ENCODE measurements around the gene LYST. TPM values are rescaled to one million over a fixed set of nuclear protein-coding genes. Genes with fewer than 3 reads are reported as not detected.

Gene LYST
- total RNA-seq, 2 experiments from 2014 or later = 34.4 to 36.0 TPM

DNA sequence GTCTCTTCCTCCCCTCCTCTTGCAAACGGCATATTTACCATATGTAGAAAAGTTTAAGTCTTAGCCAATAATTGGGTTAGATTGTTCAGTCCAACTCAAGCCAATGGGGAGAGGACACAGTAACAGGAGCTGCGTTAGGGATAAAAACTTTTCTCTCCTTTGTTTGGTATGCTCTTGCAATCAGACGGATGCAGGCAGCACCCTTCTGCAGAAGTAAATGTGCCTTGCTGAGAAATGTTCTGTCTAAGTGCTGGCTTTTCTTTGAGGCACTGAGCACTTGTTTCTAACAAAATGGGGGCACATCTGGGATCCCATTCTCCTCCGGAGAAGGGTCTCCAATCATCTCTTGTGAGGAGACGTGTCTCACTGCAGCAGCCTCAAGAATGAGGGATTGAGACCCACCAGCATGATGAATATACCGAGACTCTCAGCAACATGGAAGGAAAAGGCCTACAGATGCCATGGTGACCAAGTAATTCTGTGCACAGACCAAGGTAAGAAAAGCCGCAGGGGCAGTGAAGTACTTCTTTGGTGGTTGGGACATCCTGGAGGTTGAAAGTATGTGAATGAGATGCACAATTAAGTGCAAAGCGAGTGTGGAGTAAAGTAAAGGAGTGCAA lies 196.4 kb downstream of the LYST start:
- Mint-ChIP-seq H3K4me3 (no peak overlapping the region), H3K27ac (no peak overlapping the region), H3K9me3 (peaks cover 51% of the 10 kb centered on the region), H3K4me1 (peaks cover 5% of the 10 kb centered on the region), H3K36me3 (ENCODE audit: low read depth) (peaks cover 69% of the 10 kb centered on the region), H3K27me3 (no peaks in the 10 kb centered on the region)
- no peak for DNase-seq
- POLR2A ChIA-PET = no interaction called here
- CTCF ChIA-PET = no interaction called here

DNA sequence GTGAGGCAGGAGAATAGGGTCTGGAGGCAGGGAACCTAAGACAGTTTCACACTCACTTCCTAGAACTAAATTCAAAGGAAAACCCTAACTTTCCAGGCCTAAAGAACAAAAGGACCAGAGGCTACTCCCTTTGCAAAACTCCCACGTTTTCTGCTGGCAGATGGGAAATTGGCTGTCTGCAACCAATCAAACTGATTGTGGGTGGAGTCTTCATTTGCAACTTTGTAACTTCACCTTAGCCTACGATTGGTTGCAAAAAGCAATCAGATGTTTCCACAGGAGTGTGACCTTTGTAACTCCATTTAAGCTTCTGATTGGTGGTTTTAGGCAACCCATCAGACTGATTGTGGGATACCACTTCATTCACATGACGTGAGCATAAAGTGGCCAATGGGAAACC lies 197.4 kb downstream of the LYST start:
- no peak for DNase-seq
- peaks cover 42% of the 10 kb centered on the region for H3K9me3 Mint-ChIP-seq
- H3K4me3 Mint-ChIP-seq = no peak overlapping the region
- H3K27ac Mint-ChIP-seq = no peak overlapping the region
- POLR2A ChIA-PET = no interaction called here
- H3K4me1 Mint-ChIP-seq = no peaks in the 10 kb centered on the region
- CTCF ChIA-PET = no interaction called here
- peaks cover 62% of the 10 kb centered on the region for H3K36me3 Mint-ChIP-seq (ENCODE audit: low read depth)
- H3K27me3 Mint-ChIP-seq = no peaks in the 10 kb centered on the region

DNA sequence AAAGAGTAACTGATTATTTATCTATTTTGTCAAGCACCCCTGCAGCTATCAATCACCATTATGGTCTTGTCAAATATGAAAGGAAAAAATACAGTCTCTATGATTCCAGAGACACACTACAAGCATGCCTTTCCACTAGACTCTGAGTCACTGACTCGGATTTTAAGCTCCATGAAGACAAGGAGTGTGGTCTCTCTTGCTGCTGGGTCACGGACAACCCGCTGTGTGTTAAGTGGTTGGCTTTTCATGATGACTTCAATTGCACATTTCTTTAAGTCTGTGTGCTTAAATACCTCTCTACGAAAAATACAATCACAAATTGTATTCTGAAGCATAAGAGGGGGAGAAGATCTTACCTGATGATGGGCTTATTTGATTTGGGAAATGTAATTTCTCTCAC lies 203.1 kb downstream of the LYST start:
- no peak overlapping the region for H3K27ac Mint-ChIP-seq
- H3K4me1 Mint-ChIP-seq = no peaks in the 10 kb centered on the region
- POLR2A ChIA-PET = no interaction called here
- no peaks in the 10 kb centered on the region for H3K9me3 Mint-ChIP-seq
- CTCF ChIA-PET = no interaction called here
- no peak for DNase-seq
- H3K4me3 Mint-ChIP-seq = no peak overlapping the region
- H3K36me3 Mint-ChIP-seq (ENCODE audit: low read depth) = peaks cover 19% of the 10 kb centered on the region
- H3K27me3 Mint-ChIP-seq = no peaks in the 10 kb centered on the region

DNA sequence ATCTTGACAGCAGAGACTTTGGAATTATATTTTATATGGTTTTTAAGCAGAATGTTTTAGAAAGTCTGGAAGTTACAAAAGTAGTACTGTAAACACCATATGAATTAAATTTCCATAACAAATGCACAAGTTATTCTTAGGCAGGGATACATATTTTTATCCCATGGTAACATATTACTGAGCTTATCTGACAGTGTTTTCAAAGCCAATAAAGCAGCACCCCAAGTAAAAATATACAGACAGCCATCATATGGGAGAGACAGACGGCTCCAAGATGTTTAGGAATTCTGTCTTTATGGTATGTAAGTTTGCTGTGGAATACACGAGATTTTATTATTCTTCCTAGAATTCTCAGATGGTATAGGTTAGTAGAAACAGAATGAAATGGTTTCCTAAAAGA lies 205.1 kb downstream of the LYST start:
- ChIA-PET POLR2A (no interaction called here), CTCF (no interaction called here)
- no peaks in the 10 kb centered on the region for H3K4me1 Mint-ChIP-seq
- H3K9me3 Mint-ChIP-seq = no peaks in the 10 kb centered on the region
- H3K27me3 Mint-ChIP-seq = no peaks in the 10 kb centered on the region
- H3K36me3 Mint-ChIP-seq (ENCODE audit: low read depth) = peaks cover 15% of the 10 kb centered on the region
- no peak for DNase-seq
- no peak overlapping the region for H3K4me3 Mint-ChIP-seq
- no peak overlapping the region for H3K27ac Mint-ChIP-seq

DNA sequence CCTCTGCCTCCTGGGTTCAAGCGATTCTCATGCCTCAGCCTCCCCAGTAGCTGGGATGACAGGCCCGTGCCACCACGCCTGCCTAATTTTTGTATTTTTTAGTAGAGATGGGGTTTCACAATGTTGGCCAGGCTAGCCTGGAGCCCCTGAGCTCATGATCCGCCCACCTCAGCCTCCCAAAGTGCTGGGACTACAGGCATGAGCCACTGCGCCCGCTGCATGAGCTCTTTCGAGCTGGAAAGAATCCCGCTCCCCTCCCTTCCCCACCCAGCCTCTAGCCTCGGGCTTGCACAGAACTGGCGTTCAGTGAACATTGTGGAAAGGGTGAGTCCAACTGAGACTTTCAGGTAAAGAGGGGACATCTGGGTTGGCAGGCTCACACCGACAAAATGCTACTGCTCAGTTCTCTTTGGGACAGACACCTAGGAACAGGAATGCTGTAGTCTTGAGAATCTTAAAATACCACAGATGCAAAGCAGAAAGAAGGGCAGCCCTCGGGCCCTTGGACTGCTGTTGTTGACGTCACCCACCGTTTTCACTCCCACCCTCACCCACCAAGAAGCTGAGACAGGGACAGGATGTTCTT lies 207.4 kb downstream of the LYST start:
- CTCF ChIA-PET = interaction anchor here (0.7 to 1.3 kb wide), 3 partner anchors 126 to 201 kb away, joined by 3 to 4 read pairs (median 3); partner anchors contain the start of gene B3GALNT2
- Mint-ChIP-seq H3K27ac (no peak overlapping the region), H3K4me3 (no peak overlapping the region), H3K36me3 (ENCODE audit: low read depth) (peaks cover 12% of the 10 kb centered on the region), H3K4me1 (no peaks in the 10 kb centered on the region), H3K27me3 (peaks cover 7% of the 10 kb centered on the region), H3K9me3 (no peaks in the 10 kb centered on the region)
- DNase-seq = no peak
- POLR2A ChIA-PET = no interaction called here

DNA sequence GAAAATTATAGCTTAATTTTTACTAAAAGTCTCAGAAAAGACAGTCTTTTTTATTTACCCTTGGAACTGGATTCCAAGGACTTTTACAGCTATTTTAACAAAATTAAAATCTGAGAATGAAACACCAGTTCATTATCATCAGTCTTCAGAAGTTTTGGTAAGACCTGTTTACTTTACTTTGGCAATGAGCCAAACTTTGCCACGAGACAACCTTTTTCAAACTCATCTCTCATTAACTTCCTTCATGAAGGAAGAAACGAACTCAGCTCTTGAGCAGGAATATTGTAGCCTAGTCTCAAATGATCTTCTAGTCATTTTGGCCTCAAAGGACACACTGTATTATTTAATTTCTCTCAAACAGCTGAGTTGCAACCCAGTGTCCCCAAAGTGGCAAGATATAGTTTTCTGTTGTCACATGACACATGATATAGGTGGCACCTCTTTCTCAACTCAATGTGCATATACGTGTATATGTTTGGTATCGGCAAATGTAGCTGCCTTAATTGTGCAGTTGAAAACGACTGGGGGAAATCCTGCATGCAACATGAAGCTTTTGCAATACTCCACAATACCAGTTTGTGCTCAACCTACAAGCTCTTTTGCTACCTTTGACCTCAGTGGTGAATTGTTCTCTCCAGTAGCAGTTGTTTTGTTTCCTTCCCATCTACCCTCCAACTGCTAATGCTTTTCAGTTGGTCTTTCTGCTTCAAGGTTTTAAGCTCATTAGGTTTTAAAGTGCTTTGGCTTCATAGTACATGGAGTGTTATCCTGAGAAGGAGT lies 208.8 kb downstream of the LYST start:
- peaks cover 17% of the 10 kb centered on the region for H3K27me3 Mint-ChIP-seq
- H3K4me1 Mint-ChIP-seq = no peaks in the 10 kb centered on the region
- H3K27ac Mint-ChIP-seq = no peak overlapping the region
- DNase-seq = no peak
- no peaks in the 10 kb centered on the region for H3K9me3 Mint-ChIP-seq
- H3K36me3 Mint-ChIP-seq (ENCODE audit: low read depth) = peaks cover 6% of the 10 kb centered on the region
- CTCF ChIA-PET = interaction anchor here (1.0 kb wide), 1 partner anchor 314 kb away, joined by 3 read pairs; no protein-coding TSS in a partner anchor
- no peak overlapping the region for H3K4me3 Mint-ChIP-seq
- POLR2A ChIA-PET = interaction anchor here (1.1 kb wide), 1 partner anchor 10 kb away, joined by 6 read pairs; no protein-coding TSS in a partner anchor

DNA sequence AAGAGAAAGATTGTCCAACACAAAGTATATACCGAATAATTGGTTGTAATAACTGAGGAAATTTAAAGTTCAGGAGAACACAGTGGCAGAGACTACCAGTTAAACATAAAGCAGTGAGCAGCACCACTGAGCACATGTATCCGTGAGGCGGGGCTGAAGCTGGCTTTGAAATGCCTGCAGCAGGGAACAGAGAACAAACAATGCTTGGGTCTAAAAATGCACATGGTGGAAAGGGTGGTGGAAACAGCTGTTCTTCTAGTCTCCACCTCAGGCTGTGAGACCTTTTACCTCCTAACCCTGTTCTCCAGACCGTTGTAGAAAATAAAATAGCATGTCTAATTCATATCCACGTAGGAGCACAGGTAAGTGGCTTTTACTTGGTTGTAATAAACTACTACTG lies 209.4 kb downstream of the LYST start:
- no peak overlapping the region for H3K4me3 Mint-ChIP-seq
- ChIA-PET POLR2A (no interaction called here), CTCF (interaction anchor here (1.0 kb wide), 1 partner anchor 315 kb away, joined by 3 read pairs; no protein-coding TSS in a partner anchor)
- H3K36me3 Mint-ChIP-seq (ENCODE audit: low read depth) = peaks cover 3% of the 10 kb centered on the region
- DNase-seq = no peak
- no peaks in the 10 kb centered on the region for H3K4me1 Mint-ChIP-seq
- no peaks in the 10 kb centered on the region for H3K9me3 Mint-ChIP-seq
- H3K27me3 Mint-ChIP-seq = peaks cover 23% of the 10 kb centered on the region
- H3K27ac Mint-ChIP-seq = no peak overlapping the region

DNA sequence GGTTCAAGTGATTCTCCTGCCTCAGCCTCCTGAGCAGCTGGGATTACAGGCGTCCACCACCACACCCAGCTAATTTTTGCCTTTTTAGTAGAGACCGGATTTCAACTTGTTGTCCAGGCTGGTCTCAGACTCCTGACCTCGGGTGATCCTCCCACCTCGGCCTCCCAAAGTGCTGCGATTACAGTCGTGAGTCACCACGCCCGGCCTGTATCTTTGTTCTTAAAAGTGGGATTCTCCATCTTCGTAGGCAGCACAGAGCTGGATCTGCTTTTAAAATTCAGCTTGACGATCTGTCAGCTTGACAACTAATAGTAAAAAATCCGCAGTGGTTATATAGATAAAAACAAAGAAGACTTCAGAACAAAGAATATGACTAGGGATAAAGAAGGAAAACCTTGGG lies 214.3 kb downstream of the LYST start:
- peaks cover 17% of the 10 kb centered on the region for H3K4me1 Mint-ChIP-seq
- H3K27me3 Mint-ChIP-seq = peaks cover 54% of the 10 kb centered on the region
- no peak overlapping the region for H3K27ac Mint-ChIP-seq
- peaks cover 7% of the 10 kb centered on the region for H3K36me3 Mint-ChIP-seq (ENCODE audit: low read depth)
- H3K9me3 Mint-ChIP-seq = no peaks in the 10 kb centered on the region
- H3K4me3 Mint-ChIP-seq = no peak overlapping the region
- no peak for DNase-seq
- ChIA-PET POLR2A (no interaction called here), CTCF (interaction anchor here (0.9 kb wide), 1 partner anchor 76 kb away, joined by 4 read pairs; no protein-coding TSS in a partner anchor)

DNA sequence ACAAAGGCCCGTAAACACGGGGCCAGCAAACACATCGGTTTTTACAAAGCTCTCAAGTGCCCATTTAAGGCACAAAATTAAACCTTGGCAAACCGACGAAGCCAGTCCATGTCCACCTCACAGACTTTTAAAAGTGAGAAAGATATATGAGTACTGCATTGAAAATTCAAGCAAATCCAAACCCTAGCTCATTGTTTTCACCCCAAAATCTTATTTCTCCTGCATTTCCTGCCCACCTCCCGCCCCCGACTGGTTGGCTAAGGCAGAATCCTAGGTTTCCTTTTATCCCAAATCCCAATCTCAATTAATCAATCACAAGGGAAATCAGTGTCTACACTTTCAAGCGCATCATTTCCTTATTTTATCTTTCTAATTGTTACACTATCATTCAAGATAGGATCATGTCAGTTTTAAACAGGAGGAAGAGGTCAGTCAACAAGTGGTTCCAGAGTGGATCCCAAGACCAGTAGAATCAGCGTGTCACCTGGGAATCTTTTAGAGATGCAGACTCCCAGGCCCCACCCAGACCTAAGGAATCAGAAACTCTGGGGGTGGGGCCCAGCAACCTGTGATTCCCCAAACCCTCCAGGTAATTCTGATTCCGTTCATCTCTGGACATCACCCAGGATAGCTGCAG lies 215.4 kb downstream of the LYST start:
- ChIA-PET POLR2A (interaction anchor here (1.4 kb wide), 1 partner anchor 10 kb away, joined by 3 read pairs; no protein-coding TSS in a partner anchor), CTCF (no interaction called here)
- no peak for DNase-seq
- H3K4me3 Mint-ChIP-seq = peak overlapping the region; percentile 20
- H3K4me1 Mint-ChIP-seq = peaks cover 20% of the 10 kb centered on the region
- H3K27ac Mint-ChIP-seq = no peak overlapping the region
- no peaks in the 10 kb centered on the region for H3K9me3 Mint-ChIP-seq
- peaks cover 7% of the 10 kb centered on the region for H3K36me3 Mint-ChIP-seq (ENCODE audit: low read depth)
- peaks cover 65% of the 10 kb centered on the region for H3K27me3 Mint-ChIP-seq

DNA sequence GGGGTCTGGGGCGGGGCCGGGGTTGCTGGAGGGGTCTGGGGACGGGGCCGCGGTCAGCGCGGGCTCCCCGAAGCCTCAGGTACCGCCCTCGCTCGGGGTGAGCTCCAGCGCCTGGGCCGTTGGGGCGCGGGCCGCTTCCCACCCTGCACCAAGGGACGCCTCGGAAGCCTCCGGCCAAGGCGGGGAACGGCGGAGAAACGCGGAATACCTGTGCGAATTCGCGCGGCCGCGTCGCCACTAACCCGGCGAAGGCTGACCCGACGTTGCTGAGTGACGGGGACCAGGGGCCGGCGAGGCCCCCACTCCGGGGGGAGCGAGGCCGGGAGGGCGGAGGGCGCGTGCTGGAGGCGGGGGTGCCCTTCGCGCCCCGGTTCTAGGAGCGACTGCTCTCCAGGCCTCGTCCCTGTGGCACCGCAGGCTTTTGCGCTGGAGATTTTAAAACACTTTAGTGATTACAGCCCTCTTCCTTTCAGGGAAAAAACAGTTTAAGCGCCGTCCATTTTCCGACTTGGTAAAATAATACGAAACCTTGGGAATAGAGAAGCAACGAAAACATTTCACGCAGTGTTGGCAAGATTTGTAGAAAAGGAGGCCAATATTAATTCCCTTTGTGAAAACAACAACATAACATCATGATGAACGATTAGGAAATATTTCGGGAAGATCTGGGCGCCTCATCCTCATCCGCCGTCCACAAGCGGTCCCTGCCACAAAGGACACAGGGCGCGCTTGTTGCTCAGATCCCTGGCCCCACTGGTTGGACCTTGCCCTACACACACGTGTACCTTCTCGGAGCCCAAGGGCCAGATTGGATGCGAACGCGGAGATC lies 216.2 kb downstream of the LYST start:
- Mint-ChIP-seq H3K4me1 (peaks cover 22% of the 10 kb centered on the region), H3K27ac (no peak overlapping the region), H3K4me3 (peak overlapping the region; percentile 20), H3K36me3 (ENCODE audit: low read depth) (peaks cover 7% of the 10 kb centered on the region), H3K27me3 (peaks cover 70% of the 10 kb centered on the region), H3K9me3 (no peaks in the 10 kb centered on the region)
- ChIA-PET POLR2A (interaction anchor here (1.4 kb wide), 1 partner anchor 9 kb away, joined by 3 read pairs; no protein-coding TSS in a partner anchor), CTCF (interaction anchor here (0.7 kb wide), 1 partner anchor 134 kb away, joined by 6 read pairs; no protein-coding TSS in a partner anchor)
- DNase-seq = no peak

DNA sequence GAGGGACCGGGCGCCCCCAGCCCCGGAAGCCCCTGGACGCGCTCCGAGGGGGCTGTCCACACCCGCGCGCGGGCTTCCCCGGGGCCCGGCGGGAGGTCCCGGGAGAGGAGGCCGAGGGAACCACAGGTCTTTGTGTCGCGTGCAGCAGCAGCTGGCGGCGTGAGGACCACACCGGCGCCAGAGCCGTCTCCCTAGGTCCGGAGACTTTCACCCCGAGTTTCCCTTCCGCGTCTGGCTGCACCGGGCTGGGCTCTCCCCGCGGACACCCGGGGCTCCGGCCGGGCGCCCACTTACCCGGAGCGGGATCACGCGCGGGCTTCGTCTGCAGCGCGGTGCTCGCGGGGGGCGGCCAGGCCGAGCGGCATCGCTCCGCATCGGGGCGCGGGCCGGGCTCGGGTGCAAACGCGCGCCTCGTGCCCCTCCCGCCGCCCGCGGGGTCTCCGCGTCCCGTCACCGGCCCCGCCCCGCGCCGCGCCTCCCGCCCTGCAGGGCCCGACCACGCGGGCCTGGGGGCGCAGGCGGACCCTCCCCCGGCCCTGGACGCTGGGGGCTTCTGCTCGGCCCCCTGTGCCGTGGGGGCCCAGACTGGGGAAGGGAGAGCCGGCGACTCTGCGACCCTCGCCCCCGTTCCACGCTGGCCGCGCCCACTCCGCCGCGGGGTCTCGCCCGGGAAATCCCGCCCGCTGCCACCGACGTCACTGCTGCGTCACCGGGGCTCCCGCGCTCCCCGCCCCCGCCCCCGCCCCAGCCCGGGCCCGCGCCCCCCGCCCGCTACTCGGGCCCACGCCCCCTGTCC lies 217.1 kb downstream of the LYST start, which contains the start of gene GNG4:
Gene GNG4, minus strand, starts transcription at position 417 of the 796 bp plus-strand sequence. CDS start 65,946 bp downstream, outside the sequence.
- CTCF ChIA-PET = interaction anchor here (0.7 kb wide), 1 partner anchor 135 kb away, joined by 6 read pairs; no protein-coding TSS in a partner anchor
- H3K27ac Mint-ChIP-seq = no peak within 1 kb of the TSS
- H3K4me3 Mint-ChIP-seq = peak within 1 kb of the TSS; percentile 70
- POLR2A ChIA-PET = interaction anchor here (1.1 to 2.4 kb wide), 2 partner anchors 9 to 16 kb away, joined by 3 to 6 read pairs; no protein-coding TSS in a partner anchor
- peaks cover 7% of the 10 kb centered on the region for H3K36me3 Mint-ChIP-seq (ENCODE audit: low read depth)
- H3K9me3 Mint-ChIP-seq = no peaks in the 10 kb centered on the region
- DNase-seq = no peak
- H3K4me1 Mint-ChIP-seq = peaks cover 22% of the 10 kb centered on the region
- peaks cover 70% of the 10 kb centered on the region for H3K27me3 Mint-ChIP-seq

Measured in activated CD4-positive, alpha-beta memory T cell treated with anti-CD3 and anti-CD28 coated beads, Interleukin-2, amount 10 ng/mL, durations not matched to agents 7 days and 5 days (primary cell).